Neutrophil (primary cell): ENCODE data around the gene SPDL1.
A peak's percentile ranks its signal among the peaks of the same experiment; 100 is the strongest.

Experiments
- H3K27ac ChIP-seq: fragments of 200-600 bp; sonication (generic); 2 replicates; pipeline ENCODE4 v1.5.1; 2016; ENCODE audit warnings: mild to moderate bottlenecking, moderate library complexity
- H3K27me3 ChIP-seq: fragments of 200-600 bp; sonication (generic); 2 replicates; pipeline ENCODE4 v1.6.0; 2016; ENCODE audit warnings: mild to moderate bottlenecking
- H3K36me3 ChIP-seq: fragments of 200-600 bp; sonication (generic); 2 replicates; pipeline ENCODE4 v1.5.1; 2017
- H3K4me1 ChIP-seq, 2 experiments: fragments of 200-600 bp in 1 of 2; sonication (generic) in 1 of 2; 1 replicate in 1 of 2; 2 replicates in 1 of 2; pipeline versions ENCODE4 v1.5.1 to v1.6.1; 2013 to 2016; ENCODE audit warnings: low read depth in 1 of 2, low read length in 1 of 2, mild to moderate bottlenecking in 1 of 2, moderate library complexity in 1 of 2; ENCODE audit not compliant: control insufficient read depth in 1 of 2, insufficient read depth in 1 of 2
- H3K4me3 ChIP-seq, 2 experiments: fragments of 200-600 bp in 1 of 2; sonication (generic) in 1 of 2; 1 replicate in 1 of 2; 2 replicates in 1 of 2; pipeline ENCODE4 v1.5.1; 2013 to 2016; ENCODE audit warnings: low read depth in 1 of 2, low read length in 1 of 2, mild to moderate bottlenecking in 1 of 2, moderate library complexity in 1 of 2
- H3K9me3 ChIP-seq: fragments of 200-600 bp; sonication (generic); 2 replicates; pipeline ENCODE4 v1.5.1; 2016
- TF ChIP-seq, protein P1 (sequence below): fragments of 200-600 bp; sonication (generic); IDR thresholded peaks from 2 replicates; pipeline ENCODE4 v1.5.1; 2016; ENCODE audit warnings: antibody characterized with exemption

Gene SPDL1

DNA sequence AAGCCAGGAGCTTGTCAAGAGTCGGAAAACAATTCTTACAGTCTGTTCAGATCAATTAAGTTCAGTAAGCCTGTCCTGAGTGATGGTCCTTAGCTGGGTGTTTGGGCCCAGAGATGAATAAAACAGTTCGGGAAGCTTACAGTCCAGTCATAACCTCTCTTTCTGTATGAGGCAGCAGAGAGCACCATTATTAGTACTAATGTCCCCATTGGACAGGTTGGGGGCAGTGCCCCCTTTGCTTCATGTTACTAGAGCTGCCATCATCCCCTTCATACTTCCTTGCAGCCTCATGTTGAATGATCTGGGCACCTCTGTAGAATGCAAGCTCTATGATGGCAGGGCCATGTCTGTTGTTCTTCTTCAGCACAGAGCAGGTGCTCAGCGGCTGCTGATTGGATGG is 63.3 kb downstream of the SPDL1 start:
- TF ChIP-seq, protein P1, sequence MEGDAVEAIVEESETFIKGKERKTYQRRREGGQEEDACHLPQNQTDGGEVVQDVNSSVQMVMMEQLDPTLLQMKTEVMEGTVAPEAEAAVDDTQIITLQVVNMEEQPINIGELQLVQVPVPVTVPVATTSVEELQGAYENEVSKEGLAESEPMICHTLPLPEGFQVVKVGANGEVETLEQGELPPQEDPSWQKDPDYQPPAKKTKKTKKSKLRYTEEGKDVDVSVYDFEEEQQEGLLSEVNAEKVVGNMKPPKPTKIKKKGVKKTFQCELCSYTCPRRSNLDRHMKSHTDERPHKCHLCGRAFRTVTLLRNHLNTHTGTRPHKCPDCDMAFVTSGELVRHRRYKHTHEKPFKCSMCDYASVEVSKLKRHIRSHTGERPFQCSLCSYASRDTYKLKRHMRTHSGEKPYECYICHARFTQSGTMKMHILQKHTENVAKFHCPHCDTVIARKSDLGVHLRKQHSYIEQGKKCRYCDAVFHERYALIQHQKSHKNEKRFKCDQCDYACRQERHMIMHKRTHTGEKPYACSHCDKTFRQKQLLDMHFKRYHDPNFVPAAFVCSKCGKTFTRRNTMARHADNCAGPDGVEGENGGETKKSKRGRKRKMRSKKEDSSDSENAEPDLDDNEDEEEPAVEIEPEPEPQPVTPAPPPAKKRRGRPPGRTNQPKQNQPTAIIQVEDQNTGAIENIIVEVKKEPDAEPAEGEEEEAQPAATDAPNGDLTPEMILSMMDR = no peak
- no peak overlapping the region for H3K4me3 ChIP-seq
- H3K27me3 ChIP-seq = no peaks in the 10 kb centered on the region
- H3K4me1 ChIP-seq = peaks cover 46 to 65% of the 10 kb centered on the region in 2 experiments
- peaks cover 28% of the 10 kb centered on the region for H3K36me3 ChIP-seq
- no peaks in the 10 kb centered on the region for H3K9me3 ChIP-seq
- peak overlapping the region; percentile 75 for H3K27ac ChIP-seq

DNA sequence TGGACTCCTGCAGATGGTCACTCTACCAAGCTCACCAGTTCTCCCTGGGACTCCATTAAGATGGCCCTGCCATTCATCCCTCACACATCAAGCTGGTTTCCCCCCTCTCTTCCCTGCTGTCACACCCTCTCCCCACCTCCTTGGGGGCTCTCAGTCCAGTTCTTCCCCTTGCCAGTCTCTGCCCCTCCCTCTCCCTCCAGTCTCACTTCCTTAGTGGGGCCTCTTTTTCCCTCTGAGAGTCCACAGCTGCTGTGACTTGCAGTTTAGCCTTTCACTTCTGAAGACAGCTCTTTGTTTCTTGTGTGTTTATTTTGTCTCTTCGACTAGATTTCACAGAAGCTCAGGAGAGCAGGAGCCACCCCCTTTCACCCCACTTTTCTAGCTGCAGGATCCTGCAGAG is 64.0 kb downstream of the SPDL1 start:
- TF ChIP-seq, protein P1 = no peak
- Histone ChIP-seq H3K36me3 (peaks cover 28% of the 10 kb centered on the region), H3K27ac (peak overlapping the region; percentile 75), H3K4me1 (peaks cover 52 to 65% of the 10 kb centered on the region in 2 experiments), H3K9me3 (no peaks in the 10 kb centered on the region), H3K27me3 (no peaks in the 10 kb centered on the region), H3K4me3 (peak overlapping the region in 1 of 2 experiments; percentile 14)

DNA sequence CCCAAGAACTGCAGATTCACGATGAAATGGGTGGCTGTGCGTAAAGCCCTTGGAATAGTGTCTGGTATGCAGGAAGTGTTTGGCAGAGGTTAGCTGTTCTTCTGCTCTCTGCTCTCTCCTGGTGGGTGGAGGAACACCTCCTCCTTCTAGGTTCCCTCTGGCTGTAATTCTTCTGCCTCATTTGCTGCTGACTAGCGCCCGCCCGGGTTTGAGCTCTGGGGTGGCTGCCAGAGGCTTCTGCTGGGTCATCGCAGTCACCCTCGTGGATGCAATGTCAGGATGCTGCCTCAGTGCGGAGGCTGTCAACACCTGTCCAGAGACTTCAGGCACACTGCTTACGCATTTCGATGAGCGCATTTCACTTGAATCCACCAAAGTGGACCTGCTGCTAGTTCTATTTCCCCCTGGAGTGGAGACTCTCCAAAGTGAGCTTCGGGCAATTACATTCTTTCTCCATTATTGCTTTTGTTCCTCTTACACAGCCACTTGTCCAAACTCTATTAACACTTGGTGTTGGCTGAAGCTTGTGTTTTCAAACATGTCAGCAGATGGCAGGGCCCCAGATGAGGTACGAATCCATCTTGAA is 65.2 kb downstream of the SPDL1 start:
- H3K36me3 ChIP-seq = peaks cover 28% of the 10 kb centered on the region
- no peaks in the 10 kb centered on the region for H3K27me3 ChIP-seq
- TF ChIP-seq, protein P1 = no peak
- peaks cover 56 to 69% of the 10 kb centered on the region in 2 experiments for H3K4me1 ChIP-seq
- peak overlapping the region; percentile 75 for H3K27ac ChIP-seq
- H3K9me3 ChIP-seq = no peaks in the 10 kb centered on the region
- no peak overlapping the region for H3K4me3 ChIP-seq

DNA sequence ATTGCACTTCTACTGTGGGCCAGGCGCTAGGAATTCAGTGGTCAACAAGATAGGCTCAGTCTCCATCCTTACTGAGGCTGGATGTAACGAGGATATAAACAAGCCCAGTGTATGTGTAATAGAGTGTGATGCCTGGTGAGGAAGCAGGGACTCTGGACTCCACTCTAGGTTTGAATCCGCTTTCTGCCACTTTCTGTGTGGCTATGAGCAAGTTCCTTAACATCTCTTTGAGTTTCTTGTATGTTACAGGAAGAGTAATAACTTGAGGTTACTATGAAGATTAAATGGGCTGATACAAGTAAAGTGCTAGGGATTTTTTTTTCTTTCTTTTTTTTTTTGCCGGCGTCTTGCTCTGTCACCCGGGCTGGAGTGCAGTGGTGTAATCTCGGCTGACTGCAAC is 65.9 kb downstream of the SPDL1 start:
- Histone ChIP-seq H3K27ac (peak overlapping the region; percentile 75), H3K27me3 (no peaks in the 10 kb centered on the region), H3K36me3 (peaks cover 35% of the 10 kb centered on the region), H3K9me3 (no peaks in the 10 kb centered on the region), H3K4me1 (peaks cover 56 to 69% of the 10 kb centered on the region in 2 experiments), H3K4me3 (no peak overlapping the region)
- TF ChIP-seq, protein P1 = no peak

DNA sequence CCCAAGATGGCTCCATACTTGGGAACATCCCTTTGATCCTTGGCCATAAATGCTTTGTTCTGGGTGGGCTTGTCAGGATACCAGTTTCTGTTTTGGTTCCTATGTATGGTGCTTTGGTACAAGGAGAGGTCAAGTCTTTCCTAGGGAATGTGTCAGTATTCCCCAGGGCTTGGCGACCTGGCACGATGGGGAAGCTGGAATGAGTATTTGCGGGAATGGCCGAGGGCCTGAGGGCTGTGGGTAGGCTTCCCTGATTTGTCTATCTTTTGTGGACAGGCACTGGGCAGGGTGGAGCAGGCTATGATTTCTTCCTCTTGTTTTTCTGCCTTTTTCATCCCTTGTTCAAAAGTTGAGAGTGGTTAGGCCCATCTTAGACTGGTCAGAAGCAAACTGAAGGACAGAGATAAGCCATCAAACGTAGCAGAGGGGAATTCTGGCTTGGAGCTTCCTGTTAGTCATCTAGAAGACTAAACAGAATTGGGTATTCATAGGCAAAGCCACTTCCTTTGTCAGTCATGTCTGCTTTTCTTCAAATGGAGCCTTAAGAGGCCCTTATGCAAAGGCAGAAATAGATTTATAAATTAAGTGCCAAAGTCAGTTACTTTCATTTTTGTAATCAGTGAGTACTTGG is 67.2 kb downstream of the SPDL1 start:
- Histone ChIP-seq H3K36me3 (peaks cover 48% of the 10 kb centered on the region), H3K4me3 (no peak overlapping the region), H3K27me3 (no peaks in the 10 kb centered on the region), H3K9me3 (no peaks in the 10 kb centered on the region), H3K27ac (peak overlapping the region; percentile 57), H3K4me1 (peaks cover 56 to 69% of the 10 kb centered on the region in 2 experiments)
- TF ChIP-seq, protein P1 = no peak
